Measurements from ENCODE around the gene PPFIBP2. TPM values are rescaled to one million over a fixed set of nuclear protein-coding genes. Genes with fewer than 3 reads are reported as not detected.

The PPFIBP2 gene
- total RNA-seq, 1 donor from 2014 or later: 24.1 TPM

- TF ChIP-seq CTCF (IDR thresholded peaks at IDR 0.05): no peak
- peaks cover 13% of the 10 kb centered on the region for H3K4me1 ChIP-seq
- H3K36me3 ChIP-seq: no peaks in the 10 kb centered on the region
- intact Hi-C loops (cut with DNase I): no loop called here
- ATAC-seq: no peak
- no peak for DNase-seq
- H3K4me3 ChIP-seq: no peak overlapping the region
- H3K27ac ChIP-seq: no peak overlapping the region
- H3K9me3 ChIP-seq: no peaks in the 10 kb centered on the region
- peaks cover 12% of the 10 kb centered on the region for H3K27me3 ChIP-seq (ENCODE audit: low read depth)
Measured at GRCh38 chr11:7670641-7671040, 156.8 kb downstream of the PPFIBP2 start.

GRCh38 chr11:7671347-7672215 lies 157.8 kb downstream of the PPFIBP2 start:
- H3K36me3 ChIP-seq: no peaks in the 10 kb centered on the region
- H3K27ac ChIP-seq: no peak overlapping the region
- ATAC-seq (no peak), DNase-seq (no peak)
- TF ChIP-seq CTCF (IDR thresholded peaks at IDR 0.05): no peak
- H3K9me3 ChIP-seq: no peaks in the 10 kb centered on the region
- H3K4me1 ChIP-seq: peaks cover 13% of the 10 kb centered on the region
- intact Hi-C loops (cut with DNase I): no loop called here
- H3K4me3 ChIP-seq: no peak overlapping the region
- peaks cover 12% of the 10 kb centered on the region for H3K27me3 ChIP-seq (ENCODE audit: low read depth)

- Histone ChIP-seq H3K4me1 (peaks cover 13% of the 10 kb centered on the region), H3K27ac (no peak overlapping the region)
Measured at GRCh38 chr11:7672276-7672959, 158.6 kb downstream of the PPFIBP2 start.

GRCh38 chr11:7672960-7673723 lies 159.3 kb downstream of the PPFIBP2 start, which contains the start of gene CYB5R2:
TSS of gene CYB5R2 (minus strand) at chr11:7673500. CDS start at chr11:7672825, 675 bp downstream.
- Histone ChIP-seq H3K27me3 (ENCODE audit: low read depth) (peaks cover 12% of the 10 kb centered on the region), H3K9me3 (no peaks in the 10 kb centered on the region), H3K4me3 (peak within 1 kb of the TSS; percentile 64), H3K27ac (peak within 1 kb of the TSS; percentile 72), H3K36me3 (no peaks in the 10 kb centered on the region), H3K4me1 (peaks cover 13% of the 10 kb centered on the region)
- intact Hi-C loops (cut with DNase I): no loop called here
- TF ChIP-seq CTCF (IDR thresholded peaks at IDR 0.05): no peak
- ATAC-seq (peak; percentile 88 to 89), DNase-seq (peak; percentile 80)

More at GRCh38 chr11:7672276-7672959, 158.6 kb downstream of the PPFIBP2 start:
- ATAC-seq (no peak), DNase-seq (no peak)
- H3K36me3 ChIP-seq: no peaks in the 10 kb centered on the region
- TF ChIP-seq CTCF (IDR thresholded peaks at IDR 0.05): no peak
- intact Hi-C loops (cut with DNase I): no loop called here
- no peaks in the 10 kb centered on the region for H3K9me3 ChIP-seq
- H3K27me3 ChIP-seq (ENCODE audit: low read depth): peaks cover 12% of the 10 kb centered on the region
- no peak overlapping the region for H3K4me3 ChIP-seq

GRCh38 chr11:7673724-7674434 lies 160.1 kb downstream of the PPFIBP2 start:
- intact Hi-C loops (cut with DNase I): no loop called here
- peak overlapping the region; percentile 64 for H3K4me3 ChIP-seq
- H3K27me3 ChIP-seq (ENCODE audit: low read depth): peaks cover 12% of the 10 kb centered on the region
- peak overlapping the region; percentile 72 for H3K27ac ChIP-seq
- no peaks in the 10 kb centered on the region for H3K9me3 ChIP-seq
- H3K36me3 ChIP-seq: no peaks in the 10 kb centered on the region
- TF ChIP-seq CTCF (IDR thresholded peaks at IDR 0.05): no peak
- peak; percentile 53 for DNase-seq
- ATAC-seq: peak; percentile 68 to 76
- peaks cover 13% of the 10 kb centered on the region for H3K4me1 ChIP-seq
